Measurements from ENCODE around the gene ENAH.
A peak's percentile ranks its signal among the peaks of the same experiment; 100 is the strongest.

The ENAH gene

DNA sequence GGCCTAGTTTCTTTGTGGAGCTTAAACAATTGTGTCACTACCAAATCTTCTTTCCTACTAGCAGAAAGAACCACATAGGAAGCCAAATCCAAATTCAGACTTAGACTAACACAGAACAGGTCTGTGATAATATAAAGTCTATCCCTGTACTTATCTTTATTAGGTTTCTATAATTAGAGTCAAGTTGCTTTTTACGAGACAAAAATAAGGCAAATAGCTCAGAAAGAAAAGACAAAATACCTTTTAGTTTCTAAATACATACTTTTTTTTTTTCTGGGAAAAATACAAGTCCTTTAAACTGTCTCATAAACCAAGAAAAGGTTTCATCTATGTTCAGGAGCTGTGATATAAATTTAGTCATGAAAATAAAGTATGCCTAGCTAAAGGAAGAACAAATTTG, 146.2 kb downstream of the ENAH start:
- no peak for DNase-seq (ENCODE audit: low read depth in 1 of 2, low spot score in 1 of 2)

DNA sequence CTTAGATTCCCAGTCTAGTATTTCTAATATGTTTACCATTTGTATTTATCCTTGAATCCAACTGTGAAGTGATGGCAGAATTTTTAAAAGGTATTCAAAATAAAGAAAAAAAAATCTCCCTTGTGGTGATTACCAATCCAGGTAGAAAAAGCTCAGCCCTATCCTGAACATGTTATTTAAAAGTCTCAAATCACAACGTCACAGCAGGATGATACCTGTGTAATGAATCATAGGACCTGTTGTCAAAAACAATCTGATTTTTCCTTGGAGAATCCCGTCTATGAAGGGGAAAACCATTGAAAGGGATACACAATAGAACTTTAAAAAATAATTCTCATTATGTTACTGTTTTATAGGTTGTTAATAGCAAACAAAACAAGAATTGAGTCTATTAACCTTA, 148.1 kb downstream of the ENAH start:
- DNase-seq (ENCODE audit: low read depth in 1 of 2, low spot score in 1 of 2): no peak

DNA sequence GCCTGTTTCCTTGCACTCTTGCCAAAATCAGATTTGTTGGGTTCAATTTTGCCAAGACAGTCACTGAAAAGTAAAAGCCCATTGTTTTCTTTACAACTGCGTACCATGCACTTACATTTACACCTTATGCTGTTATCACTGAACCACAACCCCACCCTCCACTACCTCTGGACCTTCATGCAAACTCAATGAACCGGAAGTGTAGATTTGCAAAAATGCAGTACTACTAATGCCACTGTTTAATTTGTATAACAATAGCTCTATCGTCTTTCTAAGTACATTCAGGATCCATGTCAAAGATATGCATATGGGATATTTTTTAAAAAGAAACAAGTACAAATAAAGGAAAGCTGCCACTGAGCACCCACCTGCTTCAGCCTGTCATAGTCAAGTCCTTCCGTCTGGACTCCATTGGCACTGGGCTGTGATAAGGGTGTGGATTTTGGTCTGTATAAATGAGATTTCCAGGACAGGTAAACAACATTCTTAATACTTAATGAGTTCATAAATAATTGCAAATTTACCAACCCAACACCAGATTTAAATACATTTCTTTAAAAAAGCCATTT, 152.2 kb downstream of the ENAH start:
- no peak for DNase-seq (ENCODE audit: low read depth in 1 of 2, low spot score in 1 of 2)

DNA sequence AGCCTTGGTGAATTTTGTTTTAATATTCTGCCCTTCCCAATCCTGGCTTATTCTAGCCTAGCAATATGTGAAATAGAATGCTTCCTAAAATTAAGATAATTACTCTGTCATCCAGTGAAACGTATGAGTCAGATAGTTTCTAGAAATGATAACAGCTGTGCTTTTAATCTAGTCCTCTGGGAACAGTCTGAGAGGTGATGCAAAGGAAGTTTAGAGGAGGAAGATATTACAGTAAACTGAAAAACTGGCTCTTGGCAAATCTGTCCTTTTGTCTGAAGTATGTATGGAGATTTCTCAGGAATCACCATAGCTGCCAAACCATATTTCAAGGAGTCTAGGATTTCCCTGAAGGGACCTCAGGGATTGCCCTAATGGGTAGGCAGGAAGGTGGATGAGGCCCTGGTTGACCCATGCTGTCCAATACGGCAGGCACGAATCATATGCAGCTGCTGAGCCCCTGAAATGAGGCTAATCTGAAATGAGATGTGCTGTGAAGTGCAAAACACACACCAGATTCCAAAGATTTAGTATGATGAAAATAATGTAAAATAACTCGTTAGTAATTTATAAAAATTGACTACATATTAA, 154.3 kb downstream of the ENAH start:
- DNase-seq (ENCODE audit: low read depth in 1 of 2, low spot score in 1 of 2): no peak

DNA sequence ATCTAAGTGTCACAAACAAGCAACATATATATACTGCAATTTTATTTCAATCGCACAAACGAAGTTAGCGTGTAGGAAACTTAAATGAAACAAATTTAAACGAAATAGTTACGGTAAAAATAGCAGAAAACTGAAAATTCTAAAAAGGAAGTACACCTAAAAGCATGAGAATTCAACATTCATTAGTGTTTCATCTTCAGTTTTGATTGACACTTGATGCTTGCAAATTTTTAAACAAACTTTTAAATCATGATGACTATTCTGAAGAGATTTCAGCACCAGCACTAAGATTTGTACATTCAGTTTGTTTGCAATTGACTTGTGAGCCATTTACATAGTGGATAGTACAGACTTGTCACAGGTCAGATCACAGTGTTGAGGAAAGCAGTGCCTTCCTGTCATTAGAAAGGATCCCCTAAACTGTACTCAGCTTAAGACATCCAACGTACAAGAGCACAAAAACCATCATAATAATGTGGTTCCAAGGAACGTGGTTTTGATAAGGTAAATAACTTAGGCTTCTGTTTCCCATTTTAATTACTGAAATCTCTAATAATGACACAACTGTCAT, 158.0 kb downstream of the ENAH start:
- DNase-seq (ENCODE audit: low read depth in 1 of 2, low spot score in 1 of 2): no peak

DNA sequence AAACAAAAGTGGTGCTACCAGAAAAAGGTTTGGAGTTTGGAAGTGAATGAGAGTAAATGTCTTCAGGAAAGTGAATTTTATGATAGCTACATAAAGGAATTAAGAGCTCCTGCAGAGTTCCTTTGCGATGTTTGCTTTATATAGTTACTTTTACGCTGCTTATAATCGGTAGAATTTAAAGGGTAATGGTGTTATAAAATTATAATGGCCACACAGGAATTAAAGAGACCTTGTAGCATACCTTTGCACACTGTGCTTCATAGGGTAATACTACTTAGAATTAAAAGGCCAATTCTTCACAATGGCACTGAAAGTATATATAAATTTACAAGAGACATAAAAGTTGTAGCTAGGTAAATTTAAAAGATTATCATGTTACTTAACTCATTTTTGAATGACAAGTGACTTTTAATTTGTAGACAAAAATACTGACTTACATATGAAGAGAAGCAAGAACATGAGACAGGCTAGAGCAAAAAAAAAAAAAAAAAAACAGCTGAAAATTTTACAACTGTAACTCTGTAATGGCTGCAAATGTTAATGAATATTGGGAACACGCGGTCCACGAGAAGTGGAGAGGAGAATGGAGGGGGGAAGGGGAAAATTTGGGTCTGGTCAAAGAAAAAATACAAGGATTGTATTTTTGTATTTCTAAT, 159.2 kb downstream of the ENAH start:
- DNase-seq (ENCODE audit: low read depth in 1 of 2, low spot score in 1 of 2): no peak

DNA sequence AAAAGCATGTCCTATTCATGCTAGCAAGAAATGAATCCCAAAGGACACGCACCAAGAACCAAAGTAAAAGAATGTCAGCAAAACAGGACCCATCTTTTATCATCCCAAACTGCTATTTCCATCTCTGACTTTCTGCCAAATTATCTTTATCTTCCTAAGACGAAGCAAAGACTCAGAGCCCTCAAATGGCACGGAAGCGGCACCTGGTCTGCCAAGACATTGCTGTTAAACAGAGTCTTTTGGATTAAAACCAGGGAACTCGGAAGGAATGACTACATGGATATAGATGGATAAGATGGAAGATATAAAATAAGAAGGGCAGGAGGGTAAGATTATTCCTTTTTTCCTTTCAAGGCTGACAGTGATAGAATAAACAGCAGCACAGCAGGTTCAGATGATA, 164.2 kb downstream of the ENAH start:
- no peak for DNase-seq (ENCODE audit: low read depth in 1 of 2, low spot score in 1 of 2)

DNA sequence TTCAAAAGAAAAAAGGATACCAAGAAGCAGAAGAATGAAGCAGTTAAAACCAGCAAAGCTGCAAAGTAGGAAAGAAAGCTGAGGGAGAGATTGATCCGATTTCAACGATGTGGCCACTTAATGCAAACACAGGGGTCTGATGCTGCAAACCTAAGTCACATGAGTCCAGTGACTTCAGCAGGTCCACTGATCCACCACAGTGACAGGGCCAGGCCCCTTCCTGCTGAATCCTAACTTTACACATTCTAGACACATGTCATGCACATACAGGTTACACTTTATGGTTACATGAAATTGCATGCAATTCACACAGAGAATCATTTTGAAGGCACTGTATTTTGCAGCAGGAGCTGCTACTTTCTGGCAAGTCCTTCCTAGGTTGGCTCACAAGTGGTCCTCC, 166.1 kb downstream of the ENAH start:
- no peak for DNase-seq (ENCODE audit: low read depth in 1 of 2, low spot score in 1 of 2)

DNA sequence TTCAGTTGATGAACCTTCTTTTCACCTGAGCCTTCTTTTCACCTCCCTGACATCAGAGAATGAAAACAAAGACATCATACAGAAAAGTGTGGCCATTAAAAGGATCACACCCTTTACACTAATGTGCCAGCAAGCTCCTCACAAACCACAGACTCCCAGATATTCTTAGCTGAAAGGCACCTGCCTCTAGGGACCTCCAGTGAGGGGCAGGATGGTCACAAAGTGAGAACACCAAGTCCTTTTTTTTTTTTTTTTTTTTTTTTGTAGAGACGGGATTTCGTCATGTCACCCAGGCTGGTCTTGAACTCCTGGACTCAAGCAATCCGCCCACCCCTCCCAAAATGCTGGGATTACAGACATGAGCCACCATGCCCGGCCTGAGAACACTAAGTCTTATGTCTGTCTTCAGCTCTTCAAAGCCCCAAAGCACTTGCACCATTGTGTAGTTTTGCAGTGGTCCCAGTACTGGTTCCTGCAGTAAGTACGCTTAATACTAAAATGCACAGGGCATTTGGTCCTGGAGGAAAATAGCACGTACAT, 166.9 kb downstream of the ENAH start:
- DNase-seq (ENCODE audit: low read depth in 1 of 2, low spot score in 1 of 2): no peak

DNA sequence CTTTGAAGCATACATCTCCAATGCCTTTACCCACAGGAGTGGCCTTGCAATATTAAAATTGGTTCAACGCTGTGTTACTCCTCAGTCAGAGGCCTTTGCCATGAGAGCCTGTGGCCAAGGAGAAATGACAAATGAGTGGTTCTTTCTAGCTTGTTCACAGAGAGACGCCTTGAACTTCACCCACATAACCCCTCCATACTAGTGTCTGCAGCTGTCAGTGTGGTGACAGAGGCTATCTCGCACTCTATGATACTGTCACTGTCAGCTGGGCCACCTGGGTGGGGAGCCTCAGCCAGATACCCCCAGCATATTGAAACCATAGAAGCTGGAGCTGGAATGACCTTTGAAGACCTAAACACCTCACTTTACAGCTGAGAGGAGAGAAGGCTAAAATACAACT, 167.7 kb downstream of the ENAH start:
- no peak for DNase-seq (ENCODE audit: low read depth in 1 of 2, low spot score in 1 of 2)

DNA sequence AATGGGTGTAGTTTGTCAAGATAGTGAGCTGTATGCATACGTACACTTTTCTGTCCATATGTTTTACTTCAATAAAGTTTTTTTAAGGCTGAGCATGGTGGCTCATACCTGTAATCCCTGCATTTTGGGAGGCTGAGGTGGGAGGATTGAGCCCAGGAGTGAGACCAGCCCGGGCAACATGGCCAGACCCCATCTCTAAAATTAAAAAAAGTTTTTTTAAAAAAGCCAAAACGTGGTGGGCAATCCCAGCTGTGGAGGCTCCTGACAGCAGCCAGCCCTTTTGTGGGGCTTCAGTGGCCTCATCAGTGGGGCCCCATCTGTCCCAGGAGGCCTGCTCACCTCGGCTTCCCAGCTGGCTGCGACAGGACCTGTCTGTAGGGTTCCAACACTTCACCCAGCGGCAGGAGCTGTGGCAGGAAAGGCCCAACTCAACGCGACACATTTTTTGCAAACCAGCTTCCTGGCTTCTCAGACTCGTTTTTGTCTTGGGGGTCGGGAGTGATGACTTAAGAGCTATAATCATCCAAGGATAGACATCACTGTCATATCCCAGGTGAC, 168.2 kb downstream of the ENAH start:
- no peak for DNase-seq (ENCODE audit: low read depth in 1 of 2, low spot score in 1 of 2)

DNA sequence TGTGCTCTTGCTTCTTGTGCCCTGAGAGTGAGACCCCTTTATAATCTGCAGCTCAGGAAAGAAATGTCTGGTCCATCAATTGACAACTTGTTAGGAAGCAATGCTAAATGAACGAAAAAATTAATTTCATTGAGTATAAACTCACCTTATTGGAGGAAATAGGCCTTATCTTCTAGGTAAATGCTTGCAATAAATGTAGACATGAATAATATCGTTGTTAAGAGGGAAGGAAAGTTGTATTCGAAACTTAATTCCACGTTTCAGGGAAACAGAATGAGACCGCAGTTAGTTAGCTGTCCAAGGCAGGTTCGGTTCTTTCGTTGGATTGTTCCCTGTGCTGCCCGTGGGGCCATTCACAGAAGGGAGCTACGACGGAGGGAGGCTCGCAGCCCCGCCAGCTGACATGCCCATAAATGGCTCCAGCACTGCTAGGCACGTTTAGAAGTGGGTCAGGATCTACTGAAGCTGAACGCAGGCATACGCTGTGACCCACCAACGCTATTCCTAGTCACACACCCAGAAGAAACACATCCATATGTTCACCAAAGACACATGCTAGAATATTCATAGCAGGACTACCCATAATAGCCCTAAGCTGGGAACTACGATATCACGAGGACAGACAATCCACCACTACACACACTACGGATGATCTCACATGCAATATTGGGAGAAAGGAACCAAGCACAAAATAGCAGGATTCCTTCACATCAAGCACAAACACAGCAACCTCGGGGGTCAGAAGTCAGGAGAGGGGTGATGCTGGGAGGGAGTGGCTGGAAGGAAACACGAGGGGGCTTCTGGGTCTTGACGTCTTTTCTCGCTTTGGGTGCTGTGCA, 168.9 kb downstream of the ENAH start:
- DNase-seq (ENCODE audit: low read depth in 1 of 2, low spot score in 1 of 2): no peak

DNA sequence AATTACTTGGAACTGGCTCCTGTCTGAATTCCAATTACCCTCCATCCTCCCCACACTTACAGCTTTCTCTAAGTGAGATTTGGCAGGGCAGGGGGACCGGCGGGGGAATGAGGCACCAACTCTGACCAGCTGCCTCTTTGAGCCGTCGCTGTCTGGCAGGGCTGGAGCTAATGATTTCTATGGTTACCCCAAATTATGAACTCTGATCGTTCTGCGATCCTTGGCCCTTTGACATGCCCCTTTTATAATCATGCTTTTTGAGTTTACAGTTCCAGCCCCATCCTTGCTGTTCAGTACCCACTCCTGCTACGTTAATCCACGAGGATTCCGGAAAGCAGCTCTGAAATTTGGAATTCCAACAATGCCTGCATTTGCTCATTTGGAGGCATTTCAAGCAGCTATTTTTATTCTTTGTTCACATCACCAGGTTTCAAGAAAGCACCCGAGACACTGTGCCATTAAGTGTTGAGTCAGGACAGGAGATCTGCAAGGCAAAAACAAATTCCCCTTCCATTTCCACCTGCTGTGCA, 170.4 kb downstream of the ENAH start:
- DNase-seq (ENCODE audit: low read depth in 1 of 2, low spot score in 1 of 2): no peak

DNA sequence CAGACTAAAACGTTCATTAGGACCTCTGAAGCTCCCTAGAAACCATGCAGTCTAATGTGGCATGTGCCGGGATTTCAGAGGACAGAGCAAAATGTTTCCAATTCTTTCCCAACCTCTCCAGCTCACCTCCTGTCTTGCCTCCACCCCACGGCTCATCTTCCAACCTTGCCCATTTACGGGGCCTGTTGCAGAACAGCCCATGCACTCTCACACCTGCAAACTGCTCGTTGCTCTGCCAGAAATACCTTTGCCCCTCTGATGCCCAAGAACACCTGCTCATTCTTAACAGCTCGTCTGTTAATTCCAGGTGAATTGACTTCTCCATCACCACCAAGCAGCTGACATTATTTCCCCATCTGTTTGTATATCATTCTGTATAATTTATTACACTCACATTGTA, 171.2 kb downstream of the ENAH start:
- no peak for DNase-seq (ENCODE audit: low read depth in 1 of 2, low spot score in 1 of 2)

DNA sequence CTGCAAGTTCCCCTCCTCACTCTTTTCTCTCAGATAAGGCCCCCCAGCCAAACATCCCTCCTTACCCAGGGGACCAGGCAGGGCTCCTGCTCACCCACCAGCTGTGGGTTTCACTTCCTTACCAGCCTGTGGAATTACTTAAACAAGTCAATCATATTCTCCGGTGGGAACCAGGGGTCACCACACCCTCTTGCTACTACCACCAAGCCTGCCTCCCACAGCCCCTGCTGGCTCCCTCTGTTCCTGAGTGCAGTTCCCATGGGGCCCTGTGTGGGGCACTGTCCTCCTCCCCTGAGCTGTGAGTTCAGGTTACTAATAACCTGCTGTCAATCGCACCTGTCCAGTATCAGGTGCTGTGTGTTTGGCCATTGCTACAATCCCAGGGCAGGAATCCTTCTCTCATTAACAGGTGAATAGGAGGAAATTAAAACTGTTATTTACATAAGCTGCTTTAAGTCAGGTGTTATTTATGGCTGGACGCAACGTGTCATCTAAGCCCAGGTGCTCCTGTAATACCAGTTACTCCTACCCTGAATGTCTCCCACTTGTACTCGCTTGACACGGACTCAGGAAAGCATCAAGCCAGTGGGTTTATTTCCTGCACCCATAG, 172.0 kb downstream of the ENAH start:
- peak in 1 of 2 donors; percentile 48 for DNase-seq (ENCODE audit: low read depth in 1 of 2, low spot score in 1 of 2)

DNA sequence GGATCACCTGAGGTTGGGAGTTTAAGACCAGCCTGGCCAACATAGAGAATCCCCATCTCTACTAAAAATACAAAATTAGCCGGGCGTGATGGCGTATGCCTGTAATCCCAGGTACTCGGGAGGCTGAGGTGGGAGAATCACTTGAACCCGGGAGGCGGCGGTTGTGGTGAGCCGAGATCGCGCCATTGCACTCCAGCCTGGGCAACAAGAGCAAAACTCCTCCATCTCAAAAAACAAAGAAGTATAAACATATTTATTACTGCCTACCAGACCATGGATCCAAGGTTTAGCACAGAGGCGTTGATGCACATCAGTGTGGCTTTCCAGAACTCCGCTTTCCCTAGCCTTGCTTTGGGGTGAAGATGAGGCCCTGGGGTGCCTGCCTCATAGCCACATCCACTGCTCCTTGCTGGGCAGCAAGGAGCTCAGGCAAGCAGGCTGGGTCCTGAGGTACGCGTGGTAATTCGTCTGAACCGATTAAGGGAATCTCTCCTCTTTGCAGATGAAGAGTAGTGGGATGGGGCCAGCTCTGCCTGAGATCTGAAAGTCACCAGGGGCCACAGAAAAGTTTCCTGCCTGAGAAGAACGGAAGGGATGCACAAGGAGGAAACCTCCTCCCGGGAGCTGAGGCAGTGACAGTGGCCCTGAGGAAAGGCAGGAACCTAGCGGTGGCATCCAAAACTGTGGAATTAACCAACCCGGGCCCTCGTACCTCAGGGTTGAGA, 172.8 kb downstream of the ENAH start:
- DNase-seq (ENCODE audit: low read depth in 1 of 2, low spot score in 1 of 2): no peak

DNA sequence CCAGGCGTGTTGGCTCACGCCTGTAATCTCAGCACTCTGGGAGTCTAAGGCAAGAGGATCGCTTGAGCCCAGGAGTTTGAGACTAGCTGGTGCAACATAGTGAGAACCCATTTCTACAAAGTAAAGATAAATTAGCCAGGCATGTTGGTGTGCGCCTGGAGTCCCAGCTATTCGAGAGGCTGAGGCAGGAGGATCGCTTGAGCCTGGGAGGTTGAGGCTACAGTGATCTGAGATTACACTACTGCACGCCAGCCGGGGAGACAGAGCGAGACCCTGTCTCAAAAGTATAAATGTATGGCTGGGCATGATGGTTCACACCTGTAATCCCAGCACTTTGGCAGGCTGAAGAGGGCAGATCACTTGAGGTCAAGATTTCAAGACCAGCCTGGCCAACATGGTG, 173.6 kb downstream of the ENAH start:
- no peak for DNase-seq (ENCODE audit: low read depth in 1 of 2, low spot score in 1 of 2)

DNA sequence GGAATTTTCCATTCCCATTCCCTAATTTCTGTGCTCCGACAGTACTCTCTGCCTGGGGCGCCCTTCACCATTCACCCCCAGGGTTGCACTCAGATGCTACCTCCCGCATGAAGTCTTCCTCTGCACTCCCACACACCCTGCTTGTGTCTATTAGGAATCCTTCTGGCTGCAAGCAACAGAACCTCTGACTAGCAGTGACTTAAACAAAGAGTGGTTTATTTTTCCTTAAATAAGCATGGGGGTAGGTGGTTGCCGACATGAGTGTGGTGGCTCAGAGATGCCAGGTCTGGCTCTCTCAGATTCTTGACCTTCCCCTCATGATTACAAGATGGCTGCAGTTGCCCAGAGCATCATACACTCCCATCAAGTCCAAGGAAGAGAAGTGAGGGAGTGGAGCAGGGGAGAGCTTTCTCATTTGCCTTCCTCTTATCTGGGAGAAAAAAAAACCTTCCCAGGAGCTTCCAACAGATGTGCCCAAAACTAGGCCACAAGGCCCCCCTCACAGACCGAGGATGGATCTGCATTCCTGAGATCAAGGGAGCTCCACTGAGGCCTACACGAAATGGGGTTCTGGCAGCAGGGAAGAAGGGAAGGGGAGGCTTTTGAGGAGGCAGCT, 175.5 kb downstream of the ENAH start:
- no peak for DNase-seq (ENCODE audit: low read depth in 1 of 2, low spot score in 1 of 2)

DNA sequence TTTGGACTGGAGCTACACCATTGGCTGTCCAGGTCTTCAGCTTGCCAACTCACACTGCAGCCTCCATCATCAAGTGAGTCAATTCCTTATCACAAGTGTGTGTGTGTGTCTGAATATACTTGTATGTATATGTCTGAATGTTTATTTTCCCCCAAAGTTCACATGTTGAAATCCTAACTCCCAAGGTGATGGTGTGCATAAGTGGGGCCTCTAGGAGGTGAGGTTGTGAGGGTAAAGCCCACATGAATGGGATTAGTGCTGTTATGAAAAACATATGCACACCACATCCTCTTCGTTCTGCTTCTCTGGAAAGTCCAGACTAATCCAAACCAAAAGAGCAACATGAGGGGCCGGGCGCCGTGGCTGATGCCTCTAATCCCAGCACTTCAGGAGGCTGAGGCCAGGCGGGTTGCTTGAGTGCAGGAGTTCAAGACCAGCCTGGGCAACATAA, 176.4 kb downstream of the ENAH start:
- DNase-seq (ENCODE audit: low read depth in 1 of 2, low spot score in 1 of 2): no peak
